Measurements from ENCODE around the gene TFCP2L1. TPM values are rescaled to one million over a fixed set of nuclear protein-coding genes. Genes with fewer than 3 reads are reported as not detected.

TFCP2L1 gene
- total RNA-seq, 1 donor from 2014 or later = 0.86 TPM

GRCh38 chr2:121196849-121197155, 88.2 kb downstream of the TFCP2L1 start:
- H3K4me1 Mint-ChIP-seq (ENCODE audit: low read depth) = peaks cover 10% of the 10 kb centered on the region
- H3K9me3 Mint-ChIP-seq (ENCODE audit: low read depth) = no peaks in the 10 kb centered on the region
- no peak for DNase-seq (ENCODE audit: low spot score, unreplicated experiment)
- no peak overlapping the region for H3K4me3 Mint-ChIP-seq (ENCODE audit: low read depth)
- H3K27me3 Mint-ChIP-seq = peaks cover 85% of the 10 kb centered on the region
- H3K27ac Mint-ChIP-seq = no peak overlapping the region
- TF ChIP-seq CTCF (IDR thresholded peaks at IDR 0.05; ENCODE audit: unreplicated experiment) = no peak
- no peaks in the 10 kb centered on the region for H3K36me3 Mint-ChIP-seq (ENCODE audit: insufficient read depth)

- H3K36me3 Mint-ChIP-seq (ENCODE audit: insufficient read depth) = no peaks in the 10 kb centered on the region
- H3K27me3 Mint-ChIP-seq = peaks cover 83% of the 10 kb centered on the region
- H3K27ac Mint-ChIP-seq = no peak overlapping the region
- no peak for TF ChIP-seq CTCF (IDR thresholded peaks at IDR 0.05; ENCODE audit: unreplicated experiment)
- H3K4me3 Mint-ChIP-seq (ENCODE audit: low read depth) = no peak overlapping the region
- no peaks in the 10 kb centered on the region for H3K9me3 Mint-ChIP-seq (ENCODE audit: low read depth)
- DNase-seq (ENCODE audit: low spot score, unreplicated experiment) = no peak
- H3K4me1 Mint-ChIP-seq (ENCODE audit: low read depth) = peaks cover 10% of the 10 kb centered on the region
Measured at GRCh38 chr2:121196132-121196848, 88.7 kb downstream of the TFCP2L1 start.

DNA sequence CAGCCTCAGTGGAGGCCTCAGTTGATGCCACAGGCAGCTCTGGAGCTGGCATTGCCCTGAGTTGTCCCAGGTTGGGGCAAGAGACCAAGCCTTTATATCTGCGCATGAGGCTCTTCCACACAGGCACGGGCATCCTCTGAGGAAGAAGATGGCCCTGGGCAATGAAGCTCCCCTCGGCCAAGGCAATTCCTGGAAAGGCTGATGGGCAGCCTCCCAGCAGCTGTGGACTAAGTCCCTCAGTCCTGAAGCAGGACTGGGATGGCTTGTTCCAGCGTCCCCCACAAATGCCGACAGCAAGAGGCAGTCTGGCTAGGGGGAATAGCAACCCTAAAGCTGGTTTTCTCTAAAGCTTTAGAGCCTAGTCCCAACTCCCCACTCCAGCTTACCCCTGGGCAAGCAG, 90.0 kb downstream of the TFCP2L1 start:
- Mint-ChIP-seq H3K4me3 (ENCODE audit: low read depth) (no peak overlapping the region), H3K36me3 (ENCODE audit: insufficient read depth) (no peaks in the 10 kb centered on the region), H3K27me3 (peaks cover 73% of the 10 kb centered on the region), H3K9me3 (ENCODE audit: low read depth) (no peaks in the 10 kb centered on the region), H3K4me1 (ENCODE audit: low read depth) (peaks cover 10% of the 10 kb centered on the region), H3K27ac (no peak overlapping the region)
- no peak for TF ChIP-seq CTCF (IDR thresholded peaks at IDR 0.05; ENCODE audit: unreplicated experiment)
- no peak for DNase-seq (ENCODE audit: low spot score, unreplicated experiment)

GRCh38 chr2:121194626-121195025, 90.4 kb downstream of the TFCP2L1 start:
- Mint-ChIP-seq H3K36me3 (ENCODE audit: insufficient read depth) (no peaks in the 10 kb centered on the region), H3K27me3 (peaks cover 69% of the 10 kb centered on the region), H3K9me3 (ENCODE audit: low read depth) (no peaks in the 10 kb centered on the region), H3K4me1 (ENCODE audit: low read depth) (peaks cover 10% of the 10 kb centered on the region), H3K4me3 (ENCODE audit: low read depth) (no peak overlapping the region), H3K27ac (no peak overlapping the region)
- no peak for DNase-seq (ENCODE audit: low spot score, unreplicated experiment)
- TF ChIP-seq CTCF (IDR thresholded peaks at IDR 0.05; ENCODE audit: unreplicated experiment) = no peak

- Mint-ChIP-seq H3K4me1 (ENCODE audit: low read depth) (peaks cover 10% of the 10 kb centered on the region), H3K4me3 (ENCODE audit: low read depth) (no peak overlapping the region), H3K36me3 (ENCODE audit: insufficient read depth) (no peaks in the 10 kb centered on the region), H3K9me3 (ENCODE audit: low read depth) (no peaks in the 10 kb centered on the region), H3K27me3 (peaks cover 71% of the 10 kb centered on the region), H3K27ac (no peak overlapping the region)
- TF ChIP-seq CTCF (IDR thresholded peaks at IDR 0.05; ENCODE audit: unreplicated experiment) = no peak
- no peak for DNase-seq (ENCODE audit: low spot score, unreplicated experiment)
Measured at GRCh38 chr2:121193185-121193584, 91.8 kb downstream of the TFCP2L1 start.

All from progenitor cell of endocrine pancreas (in vitro differentiated cells).